Liver (tissue), 2 donors: Measurements from ENCODE around the gene ALDH8A1.

Source experiments
- FOXA1 ChIP-seq: IDR thresholded peaks from 2 replicates; pipeline ENCODE4 v1.6.1; 2016; ENCODE audit warnings: antibody characterized with exemption
- JUND ChIP-seq, 2 donors: IDR thresholded peaks; 2 replicates each; pipeline ENCODE4 v1.6.1; 2016; ENCODE audit warnings: antibody characterized with exemption in 2 of 2
- RAD21 ChIP-seq, 2 donors: IDR thresholded peaks; 2 replicates each; pipeline ENCODE4 v1.6.1; 2016; ENCODE audit warnings: antibody characterized with exemption in 2 of 2, mild to moderate bottlenecking in 2 of 2
- donor health status: healthy.

- TF ChIP-seq FOXA1: no peak
- TF ChIP-seq JUND (IDR thresholded peaks at IDR 0.05): no peak
- no peak for TF ChIP-seq RAD21 (IDR thresholded peaks at IDR 0.05)
These were observed 46.5 kb downstream of the ALDH8A1 start for GRCh38 chr6:134903448-134903847.
